Cardiac muscle cell (in vitro differentiated cells and primary cell): ENCODE results near the gene LGR4. TPM values are rescaled to one million over a fixed set of nuclear protein-coding genes. Genes with fewer than 3 reads are reported as not detected.
A peak's percentile ranks its signal among the peaks of the same experiment; 100 is the strongest.

Experiments
- DNase-seq, 2 donors: peaks; one replicate each; pipeline versions ENCODE4 v3.0.0 to v3.0.0-alpha.2; 2010 to 2017; ENCODE audit warnings: low read depth in 1 of 2, low spot score in 1 of 2
- H3K27ac ChIP-seq: fragments of 200-600 bp; sonication (generic); 2 replicates; pipeline ENCODE4 v1.5.1; 2016
- H3K27me3 ChIP-seq: fragments of 200-600 bp; sonication (generic); 2 replicates; pipeline ENCODE4 v1.6.0; 2016; ENCODE audit warnings: control low read depth
- H3K36me3 ChIP-seq: fragments of 200-600 bp; sonication (generic); 2 replicates; pipeline ENCODE4 v1.5.1; 2016; ENCODE audit warnings: control low read depth
- H3K4me1 ChIP-seq: fragments of 200-600 bp; sonication (generic); 2 replicates; pipeline ENCODE4 v1.8.1; 2017; ENCODE audit warnings: low read depth, mild to moderate bottlenecking, mixed run types
- H3K4me3 ChIP-seq: fragments of 200-600 bp; sonication (generic); 2 replicates; pipeline ENCODE4 v1.5.1; 2016; ENCODE audit warnings: mild to moderate bottlenecking
- H3K9me3 ChIP-seq: fragments of 200-600 bp; sonication (generic); 2 replicates; pipeline ENCODE4 v1.5.1; 2017; ENCODE audit warnings: low read depth, mild to moderate bottlenecking, control low read depth
- polyA plus RNA-seq: library from polyadenylated mRNA; unstranded; fragments of >200 nt; fragmentation: Nextera tagmentation; extraction: Ambion mirVana; gene quantifications from 2 replicates; pipeline ENCODE4 v1.2.1, GENCODE V29; 2016
- total RNA-seq: library from RNA; depleted of rRNA; stranded (reverse); fragments of >200 nt; gene quantifications from 2 replicates; pipeline ENCODE4 v1.2.3, GENCODE V29; 2016
- TF ChIP-seq, protein P1 (sequence below): IDR thresholded peaks from 2 replicates; pipeline ENCODE4 v1.5.1; 2012; ENCODE audit warnings: low read depth, mild to moderate bottlenecking, low read length

The LGR4 gene
- total and polyA plus RNA-seq, 2 experiments from 2014 or later, result 52.4 to 89.3 TPM

DNA sequence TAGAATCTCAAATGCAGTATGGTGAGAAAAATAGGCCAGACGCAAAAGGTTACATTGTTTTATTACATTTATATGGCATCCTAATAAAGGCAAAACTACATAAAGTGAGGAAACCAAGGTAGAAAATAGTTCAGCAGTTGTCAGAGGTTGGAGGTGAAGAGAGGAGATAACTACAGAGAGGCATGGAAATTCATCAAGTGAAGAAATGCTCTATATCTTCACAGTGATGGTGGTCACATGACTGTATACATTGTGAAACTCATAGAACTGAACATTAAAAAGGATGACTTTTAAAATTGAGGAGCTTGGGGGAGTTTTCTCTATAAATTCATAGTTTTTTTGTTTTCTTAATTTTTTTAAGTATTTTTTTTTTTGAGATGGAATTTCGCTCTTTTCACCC lies 14.4 kb downstream of the LGR4 start:
- peaks cover 15% of the 10 kb centered on the region for H3K4me1 ChIP-seq
- H3K27me3 ChIP-seq, result no peaks in the 10 kb centered on the region
- H3K36me3 ChIP-seq, result no peaks in the 10 kb centered on the region
- no peak for DNase-seq
- TF ChIP-seq, protein P1, sequence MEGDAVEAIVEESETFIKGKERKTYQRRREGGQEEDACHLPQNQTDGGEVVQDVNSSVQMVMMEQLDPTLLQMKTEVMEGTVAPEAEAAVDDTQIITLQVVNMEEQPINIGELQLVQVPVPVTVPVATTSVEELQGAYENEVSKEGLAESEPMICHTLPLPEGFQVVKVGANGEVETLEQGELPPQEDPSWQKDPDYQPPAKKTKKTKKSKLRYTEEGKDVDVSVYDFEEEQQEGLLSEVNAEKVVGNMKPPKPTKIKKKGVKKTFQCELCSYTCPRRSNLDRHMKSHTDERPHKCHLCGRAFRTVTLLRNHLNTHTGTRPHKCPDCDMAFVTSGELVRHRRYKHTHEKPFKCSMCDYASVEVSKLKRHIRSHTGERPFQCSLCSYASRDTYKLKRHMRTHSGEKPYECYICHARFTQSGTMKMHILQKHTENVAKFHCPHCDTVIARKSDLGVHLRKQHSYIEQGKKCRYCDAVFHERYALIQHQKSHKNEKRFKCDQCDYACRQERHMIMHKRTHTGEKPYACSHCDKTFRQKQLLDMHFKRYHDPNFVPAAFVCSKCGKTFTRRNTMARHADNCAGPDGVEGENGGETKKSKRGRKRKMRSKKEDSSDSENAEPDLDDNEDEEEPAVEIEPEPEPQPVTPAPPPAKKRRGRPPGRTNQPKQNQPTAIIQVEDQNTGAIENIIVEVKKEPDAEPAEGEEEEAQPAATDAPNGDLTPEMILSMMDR, result no peak
- H3K9me3 ChIP-seq, result no peaks in the 10 kb centered on the region
- no peak overlapping the region for H3K27ac ChIP-seq
- no peak overlapping the region for H3K4me3 ChIP-seq

DNA sequence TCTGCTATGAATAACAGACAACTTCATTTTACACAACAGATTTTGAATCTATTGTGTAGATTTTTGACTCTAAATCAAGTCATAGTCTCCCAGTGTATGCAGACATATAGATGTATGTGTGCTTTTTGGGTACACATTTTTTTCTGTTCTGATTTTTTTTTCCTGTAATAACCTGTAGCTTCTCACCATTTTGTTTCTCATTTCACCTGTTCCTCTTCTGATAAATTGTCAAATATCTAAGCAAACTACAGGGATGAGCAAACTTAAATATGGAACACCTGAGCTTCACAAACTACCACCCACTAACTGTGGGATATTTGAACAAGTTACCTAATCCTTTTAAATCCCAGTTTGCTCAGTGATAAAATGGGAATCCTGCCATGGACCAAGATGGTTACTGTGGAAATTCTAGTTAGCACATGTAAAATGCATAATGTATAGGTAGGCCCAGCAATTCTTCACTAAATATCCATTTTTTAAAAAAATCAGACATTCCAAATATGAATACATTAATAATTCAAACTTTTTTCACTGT lies 15.7 kb downstream of the LGR4 start:
- TF ChIP-seq, protein P1, result no peak
- H3K9me3 ChIP-seq, result no peaks in the 10 kb centered on the region
- peaks cover 15% of the 10 kb centered on the region for H3K4me1 ChIP-seq
- H3K27ac ChIP-seq, result no peak overlapping the region
- H3K4me3 ChIP-seq, result no peak overlapping the region
- H3K36me3 ChIP-seq, result no peaks in the 10 kb centered on the region
- no peaks in the 10 kb centered on the region for H3K27me3 ChIP-seq
- no peak for DNase-seq

DNA sequence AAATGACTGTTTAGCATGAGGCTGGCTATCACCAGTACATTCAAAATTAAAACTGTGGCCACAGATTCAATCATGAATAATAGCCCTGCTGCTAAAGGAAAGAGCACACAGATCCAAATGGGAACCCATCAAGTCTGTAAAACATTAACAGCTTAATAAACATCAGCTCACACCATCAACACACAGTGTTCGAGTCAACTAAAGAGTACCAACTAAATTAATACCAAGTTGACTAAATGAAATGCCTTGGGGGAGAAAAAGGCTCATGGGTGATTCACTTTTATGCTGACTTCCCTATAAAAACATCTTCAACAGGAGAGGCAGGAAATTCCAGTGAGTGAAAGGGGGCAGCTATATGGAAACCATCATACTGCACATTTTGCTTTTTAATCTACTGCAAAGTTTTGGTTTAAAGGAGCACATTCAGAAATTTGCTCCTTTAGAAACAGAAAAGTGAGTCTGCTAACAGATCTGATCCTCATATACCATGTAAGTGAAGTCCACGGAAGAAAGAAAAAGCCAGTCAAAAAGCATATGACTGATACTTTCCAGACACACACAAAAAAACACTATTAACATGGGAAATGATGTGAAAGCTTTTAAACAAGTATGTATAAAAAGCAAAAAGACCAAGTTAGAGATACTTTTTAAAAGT lies 16.3 kb downstream of the LGR4 start:
- Histone ChIP-seq H3K36me3 (no peaks in the 10 kb centered on the region), H3K27ac (no peak overlapping the region), H3K4me3 (no peak overlapping the region), H3K9me3 (no peaks in the 10 kb centered on the region), H3K4me1 (peaks cover 15% of the 10 kb centered on the region), H3K27me3 (no peaks in the 10 kb centered on the region)
- DNase-seq, result peak in 1 of 2 donors; percentile 37
- TF ChIP-seq, protein P1, result no peak

DNA sequence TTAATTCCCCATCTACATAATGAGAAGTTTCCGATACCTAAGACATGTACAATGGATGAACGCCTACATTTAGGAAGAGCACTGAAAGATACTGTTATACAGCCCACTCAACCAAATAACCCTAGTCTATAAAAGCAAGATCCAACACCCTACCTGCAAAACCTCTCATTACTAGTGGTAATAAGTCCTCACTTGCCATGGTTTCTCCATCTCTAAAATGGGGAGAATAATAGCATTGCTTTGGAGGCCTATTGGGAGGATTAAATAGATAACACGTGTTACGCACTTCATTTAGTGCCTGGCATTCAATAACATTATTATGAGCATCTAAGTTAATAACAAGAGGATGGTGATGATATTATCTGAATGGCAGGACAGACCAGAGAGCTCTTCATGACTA lies 16.9 kb downstream of the LGR4 start:
- Histone ChIP-seq H3K9me3 (no peaks in the 10 kb centered on the region), H3K36me3 (no peaks in the 10 kb centered on the region), H3K27me3 (no peaks in the 10 kb centered on the region), H3K4me3 (no peak overlapping the region), H3K27ac (no peak overlapping the region), H3K4me1 (peaks cover 11% of the 10 kb centered on the region)
- no peak for DNase-seq
- TF ChIP-seq, protein P1, result no peak

DNA sequence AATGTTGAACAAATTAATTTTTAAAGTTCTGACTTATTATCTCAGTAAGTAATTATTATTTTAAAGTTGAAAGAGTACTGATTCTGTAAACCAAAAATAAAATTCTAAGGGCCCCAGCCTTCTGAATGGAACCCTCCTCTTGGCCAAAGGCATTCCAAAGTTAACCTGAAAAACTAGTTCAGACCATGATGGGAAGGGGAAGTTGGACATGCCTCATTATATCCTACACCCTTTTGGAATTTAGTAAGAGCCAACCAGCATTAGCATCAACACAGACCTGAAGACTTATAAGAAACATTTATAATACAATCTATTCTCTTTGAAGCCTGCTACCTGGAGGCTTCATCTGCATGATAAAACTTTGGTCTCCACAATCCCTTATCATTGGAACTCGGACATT lies 18.9 kb downstream of the LGR4 start:
- Histone ChIP-seq H3K27me3 (no peaks in the 10 kb centered on the region), H3K4me1 (peaks cover 10% of the 10 kb centered on the region), H3K4me3 (no peak overlapping the region), H3K36me3 (no peaks in the 10 kb centered on the region), H3K27ac (peak overlapping the region; percentile 19), H3K9me3 (no peaks in the 10 kb centered on the region)
- no peak for DNase-seq
- TF ChIP-seq, protein P1, result no peak
